Measurements from ENCODE around the gene TULP4. TPM values are rescaled to one million over a fixed set of nuclear protein-coding genes. Genes with fewer than 3 reads are reported as not detected.
"Not testable (repeated sequence)": the region's sequence is repeated elsewhere in the genome, so short reads cannot be mapped to it uniquely, and the experiment has no call there.

Gene TULP4
- total RNA-seq, 4 donors from 2014 or later: 209 to 459 (median 292) TPM

GRCh38 chr6:158296854-158297324 is 15.4 kb upstream of the TULP4 start:
- H3K9me3 ChIP-seq; H3K27ac ChIP-seq; DNase-seq; H3K36me3 ChIP-seq; H3K4me3 ChIP-seq (replicated peaks in 1 of 3); intact Hi-C loops (cut with DNase I); H3K4me1 ChIP-seq; H3K27me3 ChIP-seq: not testable (repeated sequence)
- 96 to 99% methylated on average over 7 of the region's 7 CpGs for WGBS, 2 donors

- H3K4me3 ChIP-seq (replicated peaks in 1 of 3); DNase-seq; H3K27me3 ChIP-seq; H3K36me3 ChIP-seq; intact Hi-C loops (cut with DNase I); H3K9me3 ChIP-seq; H3K27ac ChIP-seq; H3K4me1 ChIP-seq: not testable (repeated sequence)
- WGBS, 2 donors: 97% methylated on average over 10 of the region's 10 CpGs
Observed at GRCh38 chr6:158297657-158298056, 14.6 kb upstream of the TULP4 start.

GRCh38 chr6:158300306-158301143 is 11.7 kb upstream of the TULP4 start:
- H3K4me3 ChIP-seq (replicated peaks in 1 of 3); H3K36me3 ChIP-seq; intact Hi-C loops (cut with DNase I); H3K4me1 ChIP-seq; DNase-seq; H3K9me3 ChIP-seq; H3K27ac ChIP-seq; H3K27me3 ChIP-seq: not testable (repeated sequence)
- WGBS, 2 donors: 89 to 91% methylated on average over 10 of the region's 10 CpGs

GRCh38 chr6:158301561-158301960 is 10.7 kb upstream of the TULP4 start:
- H3K9me3 ChIP-seq; intact Hi-C loops (cut with DNase I); H3K4me1 ChIP-seq; H3K4me3 ChIP-seq (replicated peaks in 1 of 3); DNase-seq; H3K27me3 ChIP-seq; H3K27ac ChIP-seq; H3K36me3 ChIP-seq: not testable (repeated sequence)
- 90 to 92% methylated on average over 4 of the region's 4 CpGs for WGBS, 2 donors

- H3K9me3 ChIP-seq; H3K4me3 ChIP-seq (replicated peaks in 1 of 3); DNase-seq; H3K27me3 ChIP-seq; H3K36me3 ChIP-seq; H3K27ac ChIP-seq; intact Hi-C loops (cut with DNase I); H3K4me1 ChIP-seq: not testable (repeated sequence)
- WGBS, 2 donors: 79 to 81% methylated on average over 7 of the region's 7 CpGs
Observed at GRCh38 chr6:158302195-158302796, 10.0 kb upstream of the TULP4 start.

- intact Hi-C loops (cut with DNase I): no loop called here
Observed at GRCh38 chr6:158303210-158303731, 9.0 kb upstream of the TULP4 start.

GRCh38 chr6:158304254-158304653 is 8.0 kb upstream of the TULP4 start:
- intact Hi-C loops (cut with DNase I): no loop called here
- no peaks in the 10 kb centered on the region for H3K36me3 ChIP-seq
- H3K4me1 ChIP-seq: no peaks in the 10 kb centered on the region
- DNase-seq: no peak
- H3K27me3 ChIP-seq: no peaks in the 10 kb centered on the region
- H3K9me3 ChIP-seq: no peaks in the 10 kb centered on the region
- no peak overlapping the region for H3K27ac ChIP-seq
- no peak for TF ChIP-seq POLR2A (IDR thresholded peaks at IDR 0.05)
- TF ChIP-seq CTCF (IDR thresholded peaks at IDR 0.05): no peak
- no peak overlapping the region for H3K4me3 ChIP-seq (replicated peaks in 1 of 3)

More at GRCh38 chr6:158303210-158303731, 9.0 kb upstream of the TULP4 start:
- no peak for DNase-seq
- H3K4me1 ChIP-seq: no peaks in the 10 kb centered on the region
- H3K36me3 ChIP-seq: no peaks in the 10 kb centered on the region
- TF ChIP-seq CTCF (IDR thresholded peaks at IDR 0.05): no peak
- no peak for TF ChIP-seq POLR2A (IDR thresholded peaks at IDR 0.05)
- H3K27me3 ChIP-seq: no peaks in the 10 kb centered on the region
- H3K4me3 ChIP-seq (replicated peaks in 1 of 3): no peak overlapping the region
- H3K9me3 ChIP-seq: no peaks in the 10 kb centered on the region
- H3K27ac ChIP-seq: no peak overlapping the region
- WGBS, 2 donors: 76 to 77% methylated on average over 7 of the region's 7 CpGs

Measured in thyroid gland (tissue), 4 donors.